Neural cell (in vitro differentiated cells): ENCODE data around the gene ALDH8A1. TPM values are rescaled to one million over a fixed set of nuclear protein-coding genes. Genes with fewer than 3 reads are reported as not detected.
"Not testable (repeated sequence)": the region's sequence is repeated elsewhere in the genome, so short reads cannot be mapped to it uniquely, and the experiment has no call there.

ENCODE experiments used
- H2AFZ ChIP-seq: fragments of 200-600, 300-800 bp; sonication (generic), shearing (Covaris generic); 2 replicates; pipeline ENCODE4 v1.6.0; 2014; ENCODE audit warnings: low read depth, mild to moderate bottlenecking, antibody characterized with exemption, low read length, moderate library complexity
- H3F3A ChIP-seq: fragments of 200-600 bp; shearing (Covaris generic); 2 replicates; pipeline ENCODE4 v1.6.1; 2016; ENCODE audit warnings: mild to moderate bottlenecking, moderate library complexity, mixed read lengths, antibody characterized with exemption, low read length; ENCODE audit not compliant: insufficient read depth, poor library complexity, severe bottlenecking
- H3K27ac ChIP-seq: fragments of 200-600, 300-800 bp; sonication (generic), shearing (Covaris generic); 2 replicates; pipeline ENCODE4 v1.5.1; 2014; ENCODE audit warnings: mild to moderate bottlenecking, low read length, moderate library complexity
- H3K27me3 ChIP-seq: fragments of 300-800, 200-600 bp; sonication (generic), shearing (Covaris generic); 2 replicates; pipeline ENCODE4 v1.6.0; 2014; ENCODE audit warnings: mild to moderate bottlenecking, low read depth, low read length, moderate library complexity; ENCODE audit not compliant: insufficient read depth
- H3K36me3 ChIP-seq: fragments of 300-800, 200-600 bp; sonication (generic), shearing (Covaris generic); 2 replicates; pipeline ENCODE4 v1.5.1; 2014; ENCODE audit warnings: mild to moderate bottlenecking, antibody characterized with exemption, low read length, moderate library complexity; ENCODE audit not compliant: insufficient read depth
- H3K4me2 ChIP-seq: fragments of 300-800, 200-600 bp; sonication (generic), shearing (Covaris generic); 2 replicates; pipeline ENCODE4 v1.6.0; 2014; ENCODE audit warnings: mild to moderate bottlenecking, low read length
- H3K4me3 ChIP-seq: fragments of 300-800, 200-600 bp; sonication (generic), shearing (Covaris generic); 2 replicates; pipeline ENCODE4 v1.5.1; 2014; ENCODE audit warnings: mild to moderate bottlenecking, low read length, moderate library complexity
- H3K79me2 ChIP-seq: fragments of 200-600 bp; shearing (Covaris generic); replicated peaks from 2 replicates; pipeline ENCODE4 v1.6.0; 2014; ENCODE audit warnings: mild to moderate bottlenecking, low read length, moderate library complexity; ENCODE audit not compliant: insufficient read depth
- H3K9ac ChIP-seq: fragments of 300-800, 200-600 bp; sonication (generic), shearing (Covaris generic); 2 replicates; pipeline ENCODE4 v1.6.1; 2016; ENCODE audit warnings: mild to moderate bottlenecking, low read length, mixed read lengths
- H3K9me2 ChIP-seq: fragments of 200-600 bp; shearing (Covaris generic); 2 replicates; pipeline ENCODE4 v1.6.1; 2016; ENCODE audit warnings: mild to moderate bottlenecking, low read length, mixed read lengths; ENCODE audit not compliant: insufficient read depth
- H3K9me3 ChIP-seq: fragments of 200-600, 300-800 bp; sonication (generic), shearing (Covaris generic); 2 replicates; pipeline ENCODE4 v1.6.1; 2016; ENCODE audit warnings: mild to moderate bottlenecking, mixed run types, low read length, moderate library complexity, mixed read lengths
- H4K20me1 ChIP-seq: fragments of 200-600 bp; shearing (Covaris generic); 2 replicates; pipeline ENCODE4 v1.6.1; 2016; ENCODE audit warnings: mild to moderate bottlenecking, mixed run types; ENCODE audit not compliant: insufficient read depth
- CTCF ChIP-seq: fragments of 450-650 bp; IDR thresholded peaks from 2 replicates; pipeline ENCODE4 v1.5.1; 2014; ENCODE audit warnings: antibody characterized with exemption, mild to moderate bottlenecking, moderate library complexity; ENCODE audit not compliant: poor library complexity, severe bottlenecking
- EP300 ChIP-seq: fragments of 450-650 bp; conservative IDR thresholded peaks from 2 replicates; pipeline ENCODE4 v1.6.1; 2014; ENCODE audit warnings: antibody characterized with exemption, mild to moderate bottlenecking, moderate library complexity; ENCODE audit not compliant: poor library complexity, severe bottlenecking
- EZH2 ChIP-seq: fragments of 200-600, 300-800 bp; shearing (Covaris generic), sonication (generic); IDR thresholded peaks from 2 replicates; pipeline ENCODE4 v1.6.1; 2014; ENCODE audit warnings: antibody characterized with exemption, low read length, borderline replicate concordance, mild to moderate bottlenecking; ENCODE audit not compliant: insufficient read depth, poor library complexity, severe bottlenecking
- MXI1 ChIP-seq: fragments of 450-650 bp; conservative IDR thresholded peaks from 2 replicates; pipeline ENCODE4 v1.6.1; 2014; ENCODE audit warnings: antibody characterized with exemption, mild to moderate bottlenecking; ENCODE audit not compliant: poor library complexity, severe bottlenecking
- POLR2AphosphoS5 ChIP-seq: IDR thresholded peaks from 2 replicates; pipeline ENCODE4 v1.6.1; 2012
- RAD21 ChIP-seq: fragments of 450-650 bp; conservative IDR thresholded peaks from 2 replicates; pipeline ENCODE4 v1.6.1; 2014; ENCODE audit warnings: antibody characterized with exemption, mild to moderate bottlenecking, moderate library complexity
- REST ChIP-seq: IDR thresholded peaks from 2 replicates; pipeline ENCODE4 v1.6.1; 2012; ENCODE audit warnings: borderline replicate concordance
- SMC3 ChIP-seq: fragments of 450-650 bp; conservative IDR thresholded peaks from 2 replicates; pipeline ENCODE4 v1.6.1; 2014; ENCODE audit warnings: antibody characterized with exemption, mild to moderate bottlenecking, moderate library complexity; ENCODE audit not compliant: poor library complexity
- TAF1 ChIP-seq: IDR thresholded peaks from 2 replicates; pipeline ENCODE4 v1.6.1; 2012; ENCODE audit warnings: low read depth
- polyA plus RNA-seq: library from polyadenylated mRNA; depleted of rRNA; stranded (reverse); fragments of >200 nt; gene quantifications from 2 replicates; pipeline ENCODE4 v1.2.3, GENCODE V29; 2014

Gene ALDH8A1
- polyA plus RNA-seq, 1 donor from 2014 or later: 6.9 TPM

GRCh38 chr6:134904731-134905130 lies 45.2 kb downstream of the ALDH8A1 start:
- H3K79me2 ChIP-seq, H3K36me3 ChIP-seq, H3F3A ChIP-seq, H3K4me2 ChIP-seq, H3K9me3 ChIP-seq, H3K9me2 ChIP-seq, H3K4me3 ChIP-seq, H3K9ac ChIP-seq, H2AFZ ChIP-seq, H3K27me3 ChIP-seq, H3K27ac ChIP-seq, H4K20me1 ChIP-seq: not testable (repeated sequence)

- H3K27me3 ChIP-seq: no peaks in the 10 kb centered on the region
- H3K4me2 ChIP-seq: no peak overlapping the region
- H3F3A ChIP-seq: no peaks in the 10 kb centered on the region
- H3K79me2 ChIP-seq: no peaks in the 10 kb centered on the region
- H3K27ac ChIP-seq: no peak overlapping the region
- H4K20me1 ChIP-seq: no peaks in the 10 kb centered on the region
- no peak for TF ChIP-seq CTCF
- no peak for TF ChIP-seq POLR2AphosphoS5
- no peak for TF ChIP-seq MXI1
- no peak for TF ChIP-seq REST
- no peak for TF ChIP-seq EP300
- no peak overlapping the region for H2AFZ ChIP-seq
- no peaks in the 10 kb centered on the region for H3K9me3 ChIP-seq
- H3K9me2 ChIP-seq: no peaks in the 10 kb centered on the region
- H3K9ac ChIP-seq: no peak overlapping the region
- H3K4me3 ChIP-seq: no peak overlapping the region
- H3K36me3 ChIP-seq: no peaks in the 10 kb centered on the region
These were observed 46.5 kb downstream of the ALDH8A1 start for GRCh38 chr6:134903448-134903847.

- H3K27ac ChIP-seq: no peak overlapping the region
- no peaks in the 10 kb centered on the region for H3K9me3 ChIP-seq
- H3K27me3 ChIP-seq: no peaks in the 10 kb centered on the region
- no peak overlapping the region for H3K9ac ChIP-seq
- H3K4me3 ChIP-seq: no peak overlapping the region
- H3K36me3 ChIP-seq: no peaks in the 10 kb centered on the region
- no peak overlapping the region for H2AFZ ChIP-seq
- no peaks in the 10 kb centered on the region for H3K9me2 ChIP-seq
- H3K79me2 ChIP-seq: no peaks in the 10 kb centered on the region
- H4K20me1 ChIP-seq: no peaks in the 10 kb centered on the region
- H3K4me2 ChIP-seq: no peak overlapping the region
- TF ChIP-seq SMC3 (no peak), POLR2AphosphoS5 (no peak), EZH2 (no peak), MXI1 (no peak), RAD21 (no peak), TAF1 (no peak), REST (no peak), EP300 (no peak), CTCF (no peak)
- no peaks in the 10 kb centered on the region for H3F3A ChIP-seq
These were observed 47.0 kb downstream of the ALDH8A1 start for GRCh38 chr6:134902936-134903335.
